Spleen (tissue), 11 donors: ENCODE measurements around the gene GPHN. TPM values are rescaled to one million over a fixed set of nuclear protein-coding genes. Genes with fewer than 3 reads are reported as not detected.
"Not testable (repeated sequence)": the region's sequence is repeated elsewhere in the genome, so short reads cannot be mapped to it uniquely, and the experiment has no call there.

ENCODE experiments used
- DNase-seq: peaks from one replicate; pipeline ENCODE4 v3.0.0-alpha.2; 2020
- H3K27ac ChIP-seq, 8 donors: fragments of 200-600 bp; sonication (generic) in 7 of 8; 1 replicate in 4 of 8; 2 replicates in 4 of 8; pipeline versions ENCODE4 v1.5.0 to v1.8.0; 2016 to 2021; ENCODE audit warnings: inconsistent platforms in 4 of 8, mild to moderate bottlenecking in 4 of 8, moderate library complexity in 1 of 8
- H3K27me3 ChIP-seq, 7 donors: fragments of 200-600 bp; sonication (generic) in 6 of 7; replicated peaks in 1 of 7; 1 replicate in 4 of 7; 2 replicates in 3 of 7; pipeline versions ENCODE4 v1.5.0 to v1.8.0; 2016 to 2021; ENCODE audit warnings: inconsistent platforms in 3 of 7, mild to moderate bottlenecking in 1 of 7
- H3K36me3 ChIP-seq, 6 donors: fragments of 200-600 bp; sonication (generic) in 5 of 6; 1 replicate in 4 of 6; 2 replicates in 2 of 6; pipeline versions ENCODE4 v1.5.0 to v1.8.0; 2016 to 2021; ENCODE audit warnings: inconsistent platforms in 2 of 6
- H3K4me1 ChIP-seq, 6 donors: fragments of 200-600 bp; sonication (generic) in 5 of 6; 1 replicate in 3 of 6; 2 replicates in 3 of 6; pipeline versions ENCODE4 v1.5.0 to v1.8.0; 2016 to 2021; ENCODE audit warnings: inconsistent platforms in 3 of 6
- H3K4me3 ChIP-seq, 8 donors: fragments of 200-600 bp; sonication (generic) in 7 of 8; 1 replicate in 4 of 8; 2 replicates in 4 of 8; pipeline versions ENCODE4 v1.5.0 to v1.8.0; 2016 to 2021; ENCODE audit warnings: inconsistent platforms in 4 of 8, mild to moderate bottlenecking in 4 of 8, moderate library complexity in 2 of 8
- H3K9me3 ChIP-seq, 8 donors: fragments of 200-600 bp; sonication (generic) in 7 of 8; 1 replicate in 4 of 8; 2 replicates in 4 of 8; pipeline versions ENCODE4 v1.5.0 to v1.8.0; 2016 to 2021; ENCODE audit warnings: inconsistent platforms in 4 of 8
- POLR2A ChIP-seq, 3 donors: fragments of 450-650 bp; IDR thresholded peaks; one replicate each; pipeline ENCODE4 v1.5.1; 2017; ENCODE audit warnings: antibody characterized with exemption in 3 of 3, mild to moderate bottlenecking in 1 of 3
- POLR2AphosphoS5 ChIP-seq, 3 donors: sonication (generic); formaldehyde crosslinking; IDR thresholded peaks; one replicate each; pipeline ENCODE4 v1.5.1; 2017; ENCODE audit warnings: antibody characterized with exemption in 3 of 3
- WGBS, 5 donors: extraction: QIAGEN DNeasy Blood & Tissue Kit in 3 of 5; methylation state at CpG; one replicate each; pipeline versions ENCODE4 v1.1.5 to v1.1.7; 2013 to 2018; 5-methylcytosine and 5-hydroxymethylcytosine counted together
- intact Hi-C: fragments of 100-400 bp; cut with DNase I; formaldehyde crosslinking; loops from one replicate; pipeline ENCODE4 v1.15.0; 2023; ENCODE audit warnings: low total_unique reads
- polyA plus RNA-seq, 3 donors: library from polyadenylated mRNA; stranded (reverse); fragments of 200-250 nt; gene quantifications; one replicate each; pipeline ENCODE4 v1.2.1, GENCODE V29; 2013
- total RNA-seq, 7 donors: library from RNA; depleted of rRNA in 3 of 7; stranded (reverse); fragments of >200 nt in 3 of 7; fragmentation: NEBNext Ultra II Directional in 4 of 7; extraction: Animal tissue kit (Norgen Biotek cat#: 25700) in 4 of 7; gene quantifications; one replicate each; pipeline versions ENCODE4 v1.1.0 to v1.2.1, GENCODE V29; 2016 to 2021
- TF ChIP-seq, protein P1 (sequence below), 11 experiments: fragments of 200-600 bp in 7 of 11; fragments of 450-650 bp in 4 of 11; sonication (generic) in 4 of 11; IDR thresholded peaks in 8 of 11; conservative IDR thresholded peaks in 3 of 11; 1 replicate in 7 of 11; 2 replicates in 4 of 11; pipeline versions ENCODE4 v1.4.0 to v1.8.0; 2016 to 2021; ENCODE audit warnings: antibody characterized with exemption in 11 of 11, inconsistent platforms in 4 of 11, mild to moderate bottlenecking in 1 of 11
- donor health status: healthy with polysubstance abuse.
- donor health status: DM: no; HTN: no; CAD: no; lungs with moderate emphysema.
- donor health status: DM: no; HTN: no; CAD: no.
- donor health status: Bipolar disorder and iron deficiency.
- donor health status: healthy.
- donor health status: DM: no; HTN: no; CAD: no.
- donor health status: DM: yes; HTN: yes; CAD: no.

GPHN gene
- total and polyA plus RNA-seq, 10 donors, result 9.0 to 26.9 (median 15.7) TPM

DNA sequence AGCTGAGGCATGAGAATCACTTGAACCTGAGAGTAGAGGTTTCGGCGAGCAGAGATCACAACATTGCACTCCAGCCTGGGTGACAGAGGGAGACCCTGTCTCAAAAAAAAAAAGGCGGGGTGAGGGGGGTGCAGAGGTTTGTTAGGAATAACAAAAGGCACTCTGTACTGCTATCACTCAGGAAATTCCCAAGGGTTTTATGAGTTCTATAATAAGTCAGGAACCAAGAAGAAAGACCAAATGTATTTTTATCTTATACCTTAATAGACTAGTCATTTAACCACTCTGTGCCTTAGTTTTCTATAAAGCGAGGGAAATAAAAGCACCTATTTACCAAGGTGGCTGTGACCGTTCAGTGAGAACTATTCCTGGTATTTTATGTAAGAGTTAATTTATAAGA is 319.2 kb downstream of the GPHN start:
- 94 to 97% (median 96%) methylated on average over 5 of the region's 5 CpGs for WGBS, 5 donors
- DNase-seq, result no peak
- Histone ChIP-seq H3K36me3 (no peaks in the 10 kb centered on the region), H3K4me3 (no peak overlapping the region), H3K27ac (no peak overlapping the region), H3K9me3 (no peaks in the 10 kb centered on the region), H3K27me3 (no peaks in the 10 kb centered on the region), H3K4me1 (no peaks in the 10 kb centered on the region)
- TF ChIP-seq, protein P1, sequence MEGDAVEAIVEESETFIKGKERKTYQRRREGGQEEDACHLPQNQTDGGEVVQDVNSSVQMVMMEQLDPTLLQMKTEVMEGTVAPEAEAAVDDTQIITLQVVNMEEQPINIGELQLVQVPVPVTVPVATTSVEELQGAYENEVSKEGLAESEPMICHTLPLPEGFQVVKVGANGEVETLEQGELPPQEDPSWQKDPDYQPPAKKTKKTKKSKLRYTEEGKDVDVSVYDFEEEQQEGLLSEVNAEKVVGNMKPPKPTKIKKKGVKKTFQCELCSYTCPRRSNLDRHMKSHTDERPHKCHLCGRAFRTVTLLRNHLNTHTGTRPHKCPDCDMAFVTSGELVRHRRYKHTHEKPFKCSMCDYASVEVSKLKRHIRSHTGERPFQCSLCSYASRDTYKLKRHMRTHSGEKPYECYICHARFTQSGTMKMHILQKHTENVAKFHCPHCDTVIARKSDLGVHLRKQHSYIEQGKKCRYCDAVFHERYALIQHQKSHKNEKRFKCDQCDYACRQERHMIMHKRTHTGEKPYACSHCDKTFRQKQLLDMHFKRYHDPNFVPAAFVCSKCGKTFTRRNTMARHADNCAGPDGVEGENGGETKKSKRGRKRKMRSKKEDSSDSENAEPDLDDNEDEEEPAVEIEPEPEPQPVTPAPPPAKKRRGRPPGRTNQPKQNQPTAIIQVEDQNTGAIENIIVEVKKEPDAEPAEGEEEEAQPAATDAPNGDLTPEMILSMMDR (IDR thresholded peaks at IDR 0.05 in 8 of 11, conservative IDR thresholded peaks at IDR 0.05 in 3 of 11), result no peak
- TF ChIP-seq POLR2AphosphoS5 (IDR thresholded peaks at IDR 0.05) (no peak), POLR2A (IDR thresholded peaks at IDR 0.05) (no peak)
- intact Hi-C loops, result no loop called here

DNA sequence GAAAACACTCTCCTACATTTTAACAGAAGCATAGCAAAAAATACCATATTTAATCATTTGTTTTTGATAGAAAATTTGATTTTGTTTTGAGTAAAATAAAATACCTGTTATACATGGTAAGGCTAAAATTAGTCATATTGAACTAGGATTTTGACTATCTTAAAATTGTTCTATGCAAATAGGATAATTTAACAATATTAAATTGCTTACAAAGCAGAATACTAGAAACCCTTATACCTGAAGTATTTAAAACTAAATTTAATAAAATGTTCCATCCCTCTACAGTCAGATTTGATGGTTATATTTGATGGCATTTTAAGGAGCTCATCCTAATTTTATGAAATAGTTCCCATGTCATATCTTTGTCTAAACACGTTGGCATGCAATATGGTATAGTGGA is 323.2 kb downstream of the GPHN start:
- WGBS, 5 donors, result 89 to 100% (median 98%) methylated on average over 1 of the region's 1 CpG
- H3K27ac ChIP-seq, result no peak overlapping the region

DNA sequence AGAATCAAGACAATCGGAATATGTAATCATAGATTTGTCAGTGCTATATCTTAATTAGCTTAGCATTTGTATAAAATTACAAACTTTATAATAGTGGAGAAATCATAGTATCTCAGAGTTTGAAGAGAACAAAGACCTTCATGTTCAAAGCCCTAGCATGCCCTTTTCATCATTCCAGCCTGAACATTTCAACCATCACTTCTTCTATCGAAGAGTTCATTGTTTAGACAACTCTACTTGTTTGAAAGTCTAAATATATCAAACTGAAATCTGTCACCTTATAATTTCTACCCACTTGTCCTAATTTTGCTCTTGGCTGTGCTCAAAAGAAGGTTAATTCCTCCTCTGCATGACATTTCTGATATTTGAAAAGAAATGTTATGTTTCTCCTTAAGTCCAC is 325.9 kb downstream of the GPHN start:
- Histone ChIP-seq H3K27ac (no peak overlapping the region), H3K9me3 (no peaks in the 10 kb centered on the region), H3K36me3 (no peaks in the 10 kb centered on the region), H3K4me1 (no peaks in the 10 kb centered on the region), H3K4me3 (no peak overlapping the region), H3K27me3 (no peaks in the 10 kb centered on the region)
- DNase-seq, result no peak
- TF ChIP-seq POLR2AphosphoS5 (IDR thresholded peaks at IDR 0.05), result no peak
- TF ChIP-seq POLR2A (IDR thresholded peaks at IDR 0.05), result no peak
- TF ChIP-seq, protein P1 (IDR thresholded peaks at IDR 0.05 in 8 of 11, conservative IDR thresholded peaks at IDR 0.05 in 3 of 11), result no peak
- intact Hi-C loops, result no loop called here
- 74 to 98% (median 94%) methylated on average over 2 of the region's 2 CpGs for WGBS, 5 donors

More for the DNA sequence above, 323.2 kb downstream of the GPHN start:
- TF ChIP-seq POLR2A (IDR thresholded peaks at IDR 0.05) (no peak), POLR2AphosphoS5 (IDR thresholded peaks at IDR 0.05) (no peak)
- TF ChIP-seq, protein P1 (IDR thresholded peaks at IDR 0.05 in 8 of 11, conservative IDR thresholded peaks at IDR 0.05 in 3 of 11), result no peak
- no peaks in the 10 kb centered on the region for H3K4me1 ChIP-seq
- H3K4me3 ChIP-seq, result no peak overlapping the region
- intact Hi-C loops, result no loop called here
- no peaks in the 10 kb centered on the region for H3K9me3 ChIP-seq
- no peaks in the 10 kb centered on the region for H3K36me3 ChIP-seq
- H3K27me3 ChIP-seq, result no peaks in the 10 kb centered on the region
- no peak for DNase-seq

DNA sequence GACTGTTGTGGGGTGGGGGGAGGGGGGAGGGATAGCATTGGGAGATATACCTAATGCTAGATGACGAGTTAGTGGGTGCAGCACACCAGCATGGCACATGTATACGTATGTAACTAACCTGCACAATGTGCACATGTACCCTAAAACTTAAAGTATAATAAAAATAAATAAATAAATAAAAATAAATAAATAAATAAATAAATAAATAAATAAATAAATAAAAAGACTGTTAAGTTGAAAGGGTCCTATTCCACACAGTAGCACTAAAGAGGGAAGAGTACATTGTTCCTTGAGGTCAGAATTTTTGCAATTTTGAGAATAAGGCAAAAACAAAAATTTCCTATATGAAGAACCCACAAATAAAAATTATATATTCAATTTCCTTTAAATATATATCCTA is 329.5 kb downstream of the GPHN start:
- H3K27me3 ChIP-seq, DNase-seq, intact Hi-C loops, H3K4me1 ChIP-seq, H3K4me3 ChIP-seq, H3K36me3 ChIP-seq, H3K9me3 ChIP-seq, H3K27ac ChIP-seq: not testable (repeated sequence)
- 92 to 100% (median 100%) methylated on average over 1 to 2 of the region's 2 CpGs; no CpG with 5 or more reads in 1 of the 5 donors for WGBS, 5 donors
